PC-3 (cell line): Measurements from ENCODE around the gene NAP1L1. TPM values are rescaled to one million over a fixed set of nuclear protein-coding genes. Genes with fewer than 3 reads are reported as not detected.

ENCODE experiments used
- ATAC-seq: fragments of 200-7000 bp; cut with Tn5 transposase; 2 replicates; pipeline ENCODE4 v1.9.1; 2020; ENCODE audit warnings: mild to moderate bottlenecking, moderate library complexity
- BruUV-seq: library from RNA; stranded (reverse); fragments of 400-500 nt; replicated peaks from 2 replicates; lab custom pipeline; 2021; lab: Mats Ljungman, UMichigan
- CTCF ChIA-PET: fragments of 300-600 bp; sonication (Branson Sonifier 250); formaldehyde crosslinking; loops from one replicate; lab custom pipeline; 2022; ENCODE audit warnings: antibody characterized with exemption; lab: Charles Lee
- POLR2A ChIA-PET: fragments of 300-600 bp; sonication (Branson Sonifier 250); formaldehyde crosslinking; loops from one replicate; lab custom pipeline; 2022; ENCODE audit warnings: antibody characterized with exemption; ENCODE audit not compliant: unreplicated experiment; lab: Charles Lee
- DNase-seq: peaks from one replicate; pipeline ENCODE4 v3.0.0-alpha.2; 2015
- H2AFZ ChIP-seq: fragments of 300-600 bp; sonication (generic); 2 replicates; pipeline ENCODE4 v1.6.0; 2016; ENCODE audit warnings: antibody characterized with exemption, low read length
- H3F3A ChIP-seq: fragments of 300-600 bp; sonication (generic); one replicate; pipeline ENCODE4 v1.6.0; 2017; ENCODE audit warnings: antibody characterized with exemption, low read length, control low read depth, mild to moderate bottlenecking; ENCODE audit not compliant: unreplicated experiment
- H3K27ac ChIP-seq: fragments of 300-600 bp; sonication (generic); 2 replicates; pipeline ENCODE4 v1.5.1; 2016; ENCODE audit warnings: mild to moderate bottlenecking, low read length
- H3K27me3 ChIP-seq: fragments of 300-600 bp; sonication (generic); 2 replicates; pipeline ENCODE4 v1.6.1; 2016; ENCODE audit warnings: low read length, mixed read lengths
- H3K36me3 ChIP-seq: fragments of 300-600 bp; sonication (generic); 2 replicates; pipeline ENCODE4 v1.6.1; 2016; ENCODE audit warnings: low read depth, mixed run types, low read length, mixed read lengths
- H3K4me1 ChIP-seq: fragments of 300-600 bp; sonication (generic); 2 replicates; pipeline ENCODE4 v1.5.1; 2016; ENCODE audit warnings: low read length; ENCODE audit not compliant: insufficient read depth
- H3K4me2 ChIP-seq: fragments of 300-600 bp; sonication (generic); 2 replicates; pipeline ENCODE4 v1.6.0; 2016; ENCODE audit warnings: low read length
- H3K4me3 ChIP-seq: fragments of 300-600 bp; sonication (generic); 2 replicates; pipeline ENCODE4 v1.5.1; 2016; ENCODE audit warnings: mild to moderate bottlenecking, low read length, mixed read lengths
- H3K79me2 ChIP-seq: fragments of 300-600 bp; sonication (generic); 2 replicates; pipeline ENCODE4 v1.6.1; 2017; ENCODE audit warnings: low read length, mixed read lengths
- H3K9ac ChIP-seq: fragments of 300-600 bp; sonication (generic); 2 replicates; pipeline ENCODE4 v1.6.0; 2016; ENCODE audit warnings: mild to moderate bottlenecking, low read length
- H3K9me2 ChIP-seq: fragments of 300-600 bp; sonication (generic); replicated peaks from 2 replicates; pipeline ENCODE4 v1.6.1; 2016; ENCODE audit warnings: mixed run types, low read length, mixed read lengths
- H3K9me3 ChIP-seq: fragments of 300-600 bp; sonication (generic); 2 replicates; pipeline ENCODE4 v1.6.1; 2016; ENCODE audit warnings: low read length, mixed read lengths
- H4K20me1 ChIP-seq: fragments of 300-600 bp; sonication (generic); 2 replicates; pipeline ENCODE4 v1.6.1; 2016; ENCODE audit warnings: low read length, mixed read lengths
- CTCF ChIP-seq: fragments of 300-600 bp; sonication (generic); conservative IDR thresholded peaks from 2 replicates; pipeline ENCODE4 v1.5.1; 2017; ENCODE audit warnings: antibody characterized with exemption, low read depth, mild to moderate bottlenecking, low read length
- EZH2 ChIP-seq: fragments of 300-600 bp; sonication (generic); IDR thresholded peaks from one replicate; pipeline ENCODE4 v1.6.1; 2017; ENCODE audit warnings: antibody characterized with exemption, mild to moderate bottlenecking, low read length; ENCODE audit not compliant: unreplicated experiment
- EZH2phosphoT487 ChIP-seq: fragments of 300-600 bp; sonication (generic); IDR thresholded peaks from 2 replicates; pipeline ENCODE4 v1.6.1; 2018; ENCODE audit warnings: mild to moderate bottlenecking, antibody characterized with exemption, low read length, borderline replicate concordance
- intact Hi-C: fragments of 100-400 bp; cut with micrococcal nuclease; formaldehyde crosslinking; loops from 2 replicates; pipeline ENCODE4 v1.9.0; 2023
- total RNA-seq: library from RNA; depleted of rRNA; stranded (reverse); fragments of >200 nt; gene quantifications from 2 replicates; pipeline ENCODE4 v1.2.3, GENCODE V29; 2014

Gene NAP1L1
- total RNA-seq, 1 experiment from 2014 or later = 200 TPM

- intact Hi-C loops = no loop called here
- no peaks in the 10 kb centered on the region for H3F3A ChIP-seq
- H2AFZ ChIP-seq = peak overlapping the region; percentile 58; the same call in 1 of the 2 replicates
- H3K4me2 ChIP-seq = no peak overlapping the region
- ATAC-seq (no peak), DNase-seq (no peak)
- no peak overlapping the region for H3K27ac ChIP-seq
- H3K4me1 ChIP-seq = peaks cover 16% of the 10 kb centered on the region
- no peaks in the 10 kb centered on the region for H3K27me3 ChIP-seq
- POLR2A ChIA-PET = no interaction called here
- no peaks in the 10 kb centered on the region for H3K9me2 ChIP-seq
- no peak for TF ChIP-seq EZH2phosphoT487
- TF ChIP-seq CTCF = no peak
- TF ChIP-seq EZH2 = no peak
- no TSS peak for BruUV-seq
- CTCF ChIA-PET = interaction anchor here (0.7 kb wide), 1 partner anchor 34 kb away, joined by 4 read pairs; no protein-coding TSS in a partner anchor
- no peaks in the 10 kb centered on the region for H3K9me3 ChIP-seq
- no peaks in the 10 kb centered on the region for H3K36me3 ChIP-seq
- H4K20me1 ChIP-seq = no peaks in the 10 kb centered on the region
- no peak overlapping the region for H3K9ac ChIP-seq
- no peak overlapping the region for H3K4me3 ChIP-seq
- H3K79me2 ChIP-seq = no peaks in the 10 kb centered on the region
Observed at GRCh38 chr12:76124456-76124855, 40.0 kb upstream of the NAP1L1 start.

- peak overlapping the region; percentile 42 for H3K4me2 ChIP-seq
- TF ChIP-seq EZH2 (no peak), CTCF (no peak), EZH2phosphoT487 (no peak)
Observed at GRCh38 chr12:76123259-76124212, 39.1 kb upstream of the NAP1L1 start.

More at GRCh38 chr12:76123259-76124212, 39.1 kb upstream of the NAP1L1 start:
- no peaks in the 10 kb centered on the region for H3K9me3 ChIP-seq
- H3K27ac ChIP-seq = 0 out of 2 replicates have a peak overlapping the region, but pooled peaks have one; percentile 9
- no peaks in the 10 kb centered on the region for H3K36me3 ChIP-seq
- H3K27me3 ChIP-seq = no peaks in the 10 kb centered on the region
- peak overlapping the region; percentile 45 for H2AFZ ChIP-seq
- peaks cover 16% of the 10 kb centered on the region for H3K4me1 ChIP-seq
- DNase-seq (peak; percentile 69), ATAC-seq (peak; percentile 53)
- H3K4me3 ChIP-seq = no peak overlapping the region
- CTCF ChIA-PET = interaction anchor here (0.7 kb wide), 1 partner anchor 1265 kb away, joined by 3 read pairs; no protein-coding TSS in a partner anchor
- no peaks in the 10 kb centered on the region for H4K20me1 ChIP-seq
- H3K79me2 ChIP-seq = no peaks in the 10 kb centered on the region
- no peaks in the 10 kb centered on the region for H3K9me2 ChIP-seq
- intact Hi-C loops = no loop called here
- POLR2A ChIA-PET = interaction anchor here (0.7 kb wide), 1 partner anchor 92 kb away, joined by 3 read pairs; no protein-coding TSS in a partner anchor
- BruUV-seq = no TSS peak
- no peak overlapping the region for H3K9ac ChIP-seq
- H3F3A ChIP-seq = no peaks in the 10 kb centered on the region
